Measurements from ENCODE around the gene PDE8A. TPM values are rescaled to one million over a fixed set of nuclear protein-coding genes. Genes with fewer than 3 reads are reported as not detected.

PDE8A gene
- total RNA-seq, 1 donor from 2014 or later, result 12.5 TPM

- intact Hi-C loops (cut with micrococcal nuclease), result no loop called here
Observed at GRCh38 chr15:85073556-85074194, 92.0 kb downstream of the PDE8A start.

DNA sequence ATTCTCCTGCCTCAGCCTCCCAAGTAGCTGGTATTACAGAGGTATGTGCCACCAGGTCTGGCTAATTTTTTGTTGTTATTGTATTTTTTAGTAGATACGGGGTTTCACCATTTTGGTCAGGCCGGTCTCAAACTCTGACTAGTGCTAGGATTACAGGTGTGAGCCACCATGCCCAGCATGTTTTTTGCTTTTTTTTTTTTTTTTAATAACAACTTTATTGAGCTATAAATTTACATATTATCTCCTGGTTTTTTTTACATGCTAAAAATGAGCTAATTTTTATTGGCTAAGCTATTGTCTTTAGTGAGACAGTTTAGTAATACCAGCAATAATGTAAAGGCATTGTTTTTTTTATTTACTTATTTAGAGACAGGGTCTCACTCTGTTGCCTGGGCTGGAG is 105.2 kb downstream of the PDE8A start:
- intact Hi-C loops (cut with micrococcal nuclease), result no loop called here

GRCh38 chr15:85088300-85088699 is 106.6 kb downstream of the PDE8A start:
- intact Hi-C loops (cut with micrococcal nuclease), result no loop called here

DNA sequence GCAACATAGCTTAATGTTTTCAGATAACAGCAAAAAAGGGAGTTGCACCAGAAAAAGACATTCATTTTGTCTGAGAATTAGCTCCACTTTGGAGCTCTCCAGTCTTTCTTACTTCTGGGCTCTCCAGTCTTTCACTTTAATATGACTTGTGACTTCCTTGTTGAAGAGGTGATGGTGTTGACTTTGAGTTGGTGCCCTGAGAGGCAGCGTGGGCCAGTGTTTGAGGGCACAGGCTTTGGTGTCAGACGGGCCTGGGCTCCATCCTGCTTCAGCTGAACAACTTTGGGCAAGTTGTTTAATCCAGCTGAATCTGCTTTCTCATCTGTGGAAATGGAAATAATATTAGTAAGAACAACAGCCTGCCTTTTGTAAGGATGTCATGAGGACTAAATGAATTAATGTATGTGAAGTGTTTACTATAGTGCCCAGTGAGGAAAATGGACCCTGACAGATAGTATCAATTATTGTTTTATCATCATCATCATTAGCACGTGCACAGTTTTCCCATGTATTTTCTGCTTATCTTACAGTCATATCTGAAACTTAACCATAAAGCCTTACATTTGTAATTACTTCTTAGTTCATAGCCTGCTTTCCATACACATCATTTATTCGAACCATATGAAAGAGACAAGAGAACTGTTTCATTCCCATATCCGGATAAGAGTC is 108.4 kb downstream of the PDE8A start:
- intact Hi-C loops (cut with micrococcal nuclease), result no loop called here

DNA sequence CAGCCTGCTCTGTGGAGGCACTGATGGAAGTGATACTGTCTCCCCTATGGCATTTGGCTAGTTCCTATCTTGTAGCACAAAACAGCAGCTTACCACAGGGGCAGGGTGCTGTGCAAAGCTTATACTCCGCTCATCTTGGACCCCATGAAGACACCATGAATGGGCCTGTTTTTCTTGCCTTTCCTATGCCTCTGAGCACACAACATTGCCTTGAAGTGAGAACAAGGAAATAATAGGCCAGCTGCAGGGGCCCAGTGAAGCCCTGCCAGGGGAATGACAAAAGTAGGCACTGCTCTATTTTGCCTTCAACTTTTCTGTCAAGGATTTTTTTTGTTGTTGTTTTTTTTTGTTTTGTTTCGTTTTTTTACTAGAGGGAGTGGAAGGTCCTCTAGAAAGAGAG is 110.3 kb downstream of the PDE8A start:
- intact Hi-C loops (cut with micrococcal nuclease), result no loop called here

DNA sequence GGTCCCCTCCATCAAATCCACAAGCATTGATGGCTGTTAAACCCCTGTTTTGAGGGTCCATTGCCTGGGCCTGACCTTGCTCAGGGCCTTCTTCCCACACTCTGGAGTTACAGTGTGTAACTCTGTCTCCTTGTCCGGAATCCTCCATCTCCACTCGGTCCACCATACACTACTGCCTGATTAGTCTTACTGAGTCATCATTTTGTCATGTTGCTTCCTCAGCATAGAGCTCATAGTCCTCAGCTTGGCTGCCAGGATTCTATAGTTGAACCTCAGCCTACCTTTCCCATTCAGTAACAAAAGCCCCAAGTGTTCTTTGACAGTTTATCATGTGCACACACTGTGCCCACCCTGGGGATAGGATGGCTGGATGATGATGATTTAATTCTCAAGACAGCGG is 113.0 kb downstream of the PDE8A start:
- intact Hi-C loops (cut with micrococcal nuclease), result no loop called here

DNA sequence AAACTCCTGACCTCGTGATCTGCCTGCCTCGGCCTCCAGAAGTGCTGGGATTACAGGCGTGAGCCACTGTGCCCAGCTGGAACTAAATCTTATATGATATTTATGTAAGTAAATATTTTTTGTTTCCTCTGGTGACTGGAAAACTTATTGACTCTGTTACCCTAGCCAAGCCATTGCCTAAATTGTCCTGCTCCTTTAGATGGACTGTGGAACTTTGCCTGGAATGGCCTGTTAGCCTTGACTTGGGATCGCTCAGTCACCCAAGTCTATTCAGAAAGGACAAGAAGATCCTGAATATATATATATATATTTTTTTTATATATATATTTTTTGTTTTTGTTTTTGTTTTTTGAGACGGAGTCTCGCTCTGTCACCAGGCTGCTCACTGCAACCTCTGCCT is 113.9 kb downstream of the PDE8A start:
- intact Hi-C loops (cut with micrococcal nuclease), result no loop called here

DNA sequence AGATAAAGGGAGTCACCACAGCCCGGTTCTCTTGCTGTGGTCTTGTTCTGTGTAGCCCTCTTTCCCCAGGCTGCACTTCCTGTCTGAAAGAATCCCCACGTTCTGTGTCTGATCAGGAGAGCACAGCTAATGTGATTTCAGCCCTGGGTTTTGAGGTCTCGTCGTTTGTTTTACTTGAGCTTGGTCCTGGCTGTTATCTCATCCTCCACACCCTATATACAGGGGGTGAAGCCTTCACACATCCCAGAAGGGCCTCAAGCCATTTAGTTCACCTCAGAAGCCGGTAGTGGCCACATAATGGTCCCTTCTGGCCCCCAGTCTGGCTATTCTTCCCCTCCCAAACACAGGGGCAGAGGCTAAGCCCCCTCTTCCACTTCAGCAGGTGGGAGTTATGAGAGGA is 115.6 kb downstream of the PDE8A start:
- intact Hi-C loops (cut with micrococcal nuclease), result no loop called here

GRCh38 chr15:85097725-85098124 is 116.1 kb downstream of the PDE8A start:
- intact Hi-C loops (cut with micrococcal nuclease), result no loop called here

DNA sequence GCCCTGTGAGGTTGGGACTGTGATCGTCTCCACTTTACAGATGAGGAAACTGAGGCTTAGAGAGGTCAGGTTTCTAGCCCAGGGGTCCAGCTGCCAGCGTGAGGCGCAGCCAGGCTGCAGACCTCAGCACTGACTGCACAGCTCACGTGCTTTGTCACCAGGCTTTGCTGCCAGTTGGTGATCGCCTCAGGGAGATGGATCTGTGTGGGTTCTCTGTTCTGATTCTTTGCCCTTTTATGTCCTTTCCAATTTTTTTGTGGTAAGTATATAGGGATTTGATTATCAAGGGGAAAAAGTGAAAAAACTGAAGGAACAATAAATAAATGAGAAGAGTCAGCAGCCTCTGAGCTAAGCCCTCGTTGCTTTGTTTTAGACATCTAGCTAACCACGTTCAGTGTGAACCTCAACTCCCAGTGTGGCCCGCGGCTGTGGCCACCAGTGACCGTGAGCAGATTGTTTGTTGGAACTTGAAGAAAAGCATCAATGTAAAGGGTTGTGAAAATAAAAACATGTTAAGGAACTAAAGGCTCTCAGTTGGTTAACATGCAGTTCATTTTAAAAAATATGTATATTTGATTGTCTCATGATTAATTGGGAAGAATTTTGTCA is 117.6 kb downstream of the PDE8A start:
- intact Hi-C loops (cut with micrococcal nuclease), result no loop called here

- intact Hi-C loops (cut with micrococcal nuclease), result no loop called here
Observed at GRCh38 chr15:85100186-85100937, 118.7 kb downstream of the PDE8A start.

DNA sequence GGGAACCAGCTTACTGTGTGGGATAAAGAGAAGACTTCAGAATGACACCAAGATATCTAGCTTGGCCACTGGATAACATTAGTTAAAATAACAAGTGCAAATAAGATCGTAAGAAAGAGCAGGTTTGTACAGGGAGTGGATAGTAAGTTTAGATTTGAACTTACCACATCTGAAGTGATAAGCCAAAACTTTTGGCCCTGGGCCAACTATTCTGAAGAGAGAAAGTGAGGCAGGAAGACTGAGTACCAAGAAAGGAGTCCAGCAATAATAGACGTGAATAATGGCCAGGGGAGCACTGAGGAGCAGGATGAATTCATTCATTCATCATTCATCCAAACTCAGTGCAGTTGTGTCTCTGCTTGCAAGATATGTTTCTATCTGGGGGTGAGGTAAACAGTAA is 122.9 kb downstream of the PDE8A start:
- intact Hi-C loops (cut with micrococcal nuclease), result no loop called here

- intact Hi-C loops (cut with micrococcal nuclease), result no loop called here
Observed at GRCh38 chr15:85108136-85108535, 126.5 kb downstream of the PDE8A start.

GRCh38 chr15:85109333-85109732 is 127.7 kb downstream of the PDE8A start:
- intact Hi-C loops (cut with micrococcal nuclease), result no loop called here

DNA sequence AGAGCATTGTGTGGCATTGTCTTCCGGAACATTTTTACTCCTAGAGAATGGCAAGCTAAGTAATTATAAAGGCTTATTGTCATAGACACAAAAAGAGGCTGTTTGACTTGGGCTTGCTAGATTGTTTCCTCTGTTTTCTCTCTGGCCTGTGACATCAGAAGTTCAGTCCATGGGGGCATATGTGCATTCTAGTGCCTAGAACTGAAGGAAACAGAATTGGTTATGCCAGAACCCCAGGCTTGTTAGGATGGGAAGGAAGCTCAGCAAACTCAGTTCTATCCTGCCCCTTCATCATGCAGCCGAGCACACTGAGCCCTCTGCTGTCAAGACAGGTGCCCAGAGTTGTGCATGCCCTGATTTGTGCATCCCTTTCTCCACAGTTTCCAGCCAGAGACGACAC is 131.3 kb downstream of the PDE8A start:
- intact Hi-C loops (cut with micrococcal nuclease), result no loop called here

DNA sequence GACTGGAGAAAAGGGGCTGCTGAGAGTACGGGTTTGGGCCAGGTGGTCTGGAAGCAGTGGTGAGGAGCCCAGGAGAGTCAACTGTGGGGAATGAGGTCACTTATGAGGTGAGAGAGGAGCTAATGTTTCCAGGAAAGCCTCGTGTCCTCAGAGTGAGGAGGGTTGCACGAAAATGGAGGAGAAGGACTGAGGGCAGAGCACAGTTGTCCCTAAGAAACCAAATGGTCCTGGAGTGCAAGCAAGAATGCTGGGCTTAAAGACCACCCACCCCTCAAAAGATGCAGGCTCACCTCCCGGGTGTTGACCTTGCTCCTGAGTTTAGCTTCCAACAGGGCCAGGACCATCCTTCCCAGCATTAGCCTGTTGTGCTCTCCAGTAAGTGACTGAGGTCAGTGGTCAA is 133.2 kb downstream of the PDE8A start:
- intact Hi-C loops (cut with micrococcal nuclease), result no loop called here

GRCh38 chr15:85116066-85116465 is 134.4 kb downstream of the PDE8A start:
- intact Hi-C loops (cut with micrococcal nuclease), result no loop called here

- intact Hi-C loops (cut with micrococcal nuclease), result no loop called here
Observed at GRCh38 chr15:85116494-85116893, 134.8 kb downstream of the PDE8A start.

DNA sequence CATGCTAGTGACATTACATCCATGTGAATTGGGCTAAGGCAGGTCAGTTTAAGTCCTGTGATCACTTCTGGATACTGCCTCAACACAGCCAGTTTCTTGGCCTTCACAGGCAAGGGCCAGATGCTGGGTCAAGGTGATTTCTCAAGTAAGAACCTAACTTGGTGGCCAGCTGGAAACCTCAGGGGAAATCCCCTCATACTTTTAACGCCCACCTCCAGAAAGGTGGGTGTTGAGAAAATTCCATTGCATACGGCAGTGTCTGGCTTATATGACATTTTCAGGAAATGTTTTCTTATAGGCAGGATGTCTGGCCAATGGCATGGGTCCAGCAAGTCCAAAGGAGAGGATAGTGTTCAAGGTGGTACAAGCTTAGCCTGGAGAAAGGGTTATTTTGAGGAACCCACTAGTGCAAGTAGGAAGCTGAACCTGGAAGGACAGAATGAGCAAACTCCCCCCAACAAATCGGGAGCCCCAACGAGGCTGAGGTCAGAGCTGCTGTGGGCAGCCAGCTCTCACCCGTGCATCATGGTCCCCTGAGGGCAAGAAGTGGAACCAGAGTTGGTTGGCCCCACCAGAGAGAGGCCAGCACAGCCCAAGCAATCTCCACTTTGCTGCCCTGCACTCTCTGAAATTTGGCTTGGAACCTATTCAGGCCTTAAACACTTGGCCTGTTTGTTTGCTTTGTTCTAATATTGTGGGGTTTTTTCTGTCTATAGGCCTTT is 135.4 kb downstream of the PDE8A start:
- intact Hi-C loops (cut with micrococcal nuclease), result no loop called here

DNA sequence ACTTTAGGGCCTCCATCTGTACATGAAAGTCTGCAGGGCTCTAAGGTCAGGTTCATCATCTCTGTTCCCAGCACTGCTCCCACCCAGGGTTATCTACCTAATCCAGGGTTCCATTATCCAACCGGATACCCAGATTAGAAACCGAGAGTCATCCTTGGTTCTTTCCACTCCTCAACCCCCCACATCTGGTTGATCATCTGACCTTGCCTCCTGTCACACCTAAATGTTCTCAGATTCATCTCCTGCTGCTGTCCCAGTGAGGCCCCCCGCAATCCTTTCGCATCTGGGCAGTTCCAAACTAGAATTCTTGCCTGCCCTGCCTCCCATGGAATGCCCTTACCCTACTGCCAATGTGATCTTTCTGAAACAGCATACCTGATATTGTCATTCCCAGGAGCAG is 136.5 kb downstream of the PDE8A start:
- intact Hi-C loops (cut with micrococcal nuclease), result no loop called here

DNA sequence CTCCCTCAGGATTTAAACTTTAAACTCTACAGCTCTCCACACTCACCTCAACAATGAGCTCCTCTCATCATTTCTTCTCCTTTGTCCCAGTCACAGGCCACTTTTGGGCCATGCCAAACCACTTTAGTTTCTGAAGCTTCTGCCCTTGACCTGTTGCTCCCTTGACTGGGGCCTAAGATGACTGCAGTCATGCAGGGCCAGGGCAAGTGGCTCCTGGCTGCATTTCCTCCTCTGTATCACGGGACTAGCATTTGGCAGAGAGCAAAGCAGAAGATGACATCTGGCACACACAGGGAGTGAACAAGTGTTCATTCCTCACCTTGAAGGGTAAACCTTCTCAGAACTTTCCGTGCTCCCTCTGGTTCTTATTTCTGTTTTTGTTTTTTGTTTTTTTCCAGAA is 136.9 kb downstream of the PDE8A start:
- intact Hi-C loops (cut with micrococcal nuclease), result no loop called here

All from T-helper 2 cell treated with Interferon-gamma antibody and Interleukin-4, amounts not matched to agents 100 ng/mL and 5 ng/mL, for 36 hours (primary cell).